Measurements from ENCODE around the gene CAMK1D. TPM values are rescaled to one million over a fixed set of nuclear protein-coding genes. Genes with fewer than 3 reads are reported as not detected.

The CAMK1D gene
- total RNA-seq, 4 donors from 2014 or later: 13.5 to 21.4 (median 15.7) TPM

DNA sequence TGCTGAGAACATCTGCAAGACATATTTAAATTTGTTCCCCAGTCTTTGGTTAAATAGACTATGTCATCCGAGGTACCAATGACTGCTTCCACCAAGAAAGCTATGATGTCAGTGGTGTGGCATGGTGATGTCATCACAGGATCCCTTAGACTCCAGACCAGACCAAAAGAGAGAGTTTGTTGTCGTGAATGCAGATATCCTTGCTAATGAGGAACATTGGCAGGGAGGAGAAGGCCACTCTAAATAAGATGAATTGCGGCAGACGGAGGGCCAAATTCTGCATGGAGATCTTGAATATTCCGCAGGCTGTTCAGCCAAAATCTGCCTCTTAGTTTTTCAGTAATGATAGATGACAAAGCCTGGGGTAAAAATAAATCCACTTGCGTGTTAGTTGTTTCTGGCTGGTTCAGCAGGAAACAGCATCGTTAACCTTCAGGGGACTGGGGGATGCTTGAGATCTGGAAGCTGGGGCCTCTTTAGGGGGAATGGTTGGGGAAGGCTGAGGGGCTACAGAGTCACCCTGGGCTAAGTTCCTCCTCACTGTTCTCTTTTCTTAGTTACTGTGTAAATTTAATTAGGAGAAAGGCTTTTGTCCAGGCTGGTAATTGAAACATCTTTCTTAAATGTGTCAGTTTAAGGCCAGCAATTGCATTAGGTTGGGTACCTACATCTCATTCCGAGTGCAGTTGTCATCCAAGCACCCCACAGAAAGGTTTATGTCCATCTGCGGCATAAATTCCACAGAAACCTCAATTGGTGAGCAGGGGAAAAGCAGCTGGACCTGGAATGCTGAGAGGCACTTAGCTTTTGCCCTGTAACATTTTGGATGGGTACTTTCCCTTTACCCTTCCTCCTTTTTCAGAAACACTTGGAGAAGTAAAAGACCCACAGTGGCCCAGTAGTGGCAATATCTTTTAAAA is 11.6 kb upstream of the CAMK1D start:
- no peak for TF ChIP-seq POLR2AphosphoS5 (IDR thresholded peaks at IDR 0.05)
- TF ChIP-seq POLR2A (IDR thresholded peaks at IDR 0.05): no peak
- TF ChIP-seq CTCF (IDR thresholded peaks at IDR 0.05): no peak
- TF ChIP-seq EP300 (IDR thresholded peaks at IDR 0.05; ENCODE audit: low read depth): no peak
- no peaks in the 10 kb centered on the region for H3K27me3 ChIP-seq
- DNase-seq: no peak
- in situ Hi-C loops (cut with MboI; ENCODE audit: low pct_ligation_motif_present in 1 of 4, low pct_unique_long_range_greater_than_20kb in 1 of 4, low sequenced_read_pairs in 3 of 4): no loop called here
- no peak overlapping the region for H3K27ac ChIP-seq
- no peaks in the 10 kb centered on the region for H3K36me3 ChIP-seq
- H3K4me1 ChIP-seq: peaks cover 0 to 12% (median 7%) of the 10 kb centered on the region in 4 donors
- 53 to 63% methylated on average over 5 to 9 of the region's 9 CpGs for WGBS, 2 donors (ENCODE audit: low coverage in 1 of 2)
- H3K4me3 ChIP-seq: no peak overlapping the region
- no peaks in the 10 kb centered on the region for H3K9me3 ChIP-seq
- intact Hi-C loops (cut with DNase I; ENCODE audit: low total_unique reads): no loop called here

DNA sequence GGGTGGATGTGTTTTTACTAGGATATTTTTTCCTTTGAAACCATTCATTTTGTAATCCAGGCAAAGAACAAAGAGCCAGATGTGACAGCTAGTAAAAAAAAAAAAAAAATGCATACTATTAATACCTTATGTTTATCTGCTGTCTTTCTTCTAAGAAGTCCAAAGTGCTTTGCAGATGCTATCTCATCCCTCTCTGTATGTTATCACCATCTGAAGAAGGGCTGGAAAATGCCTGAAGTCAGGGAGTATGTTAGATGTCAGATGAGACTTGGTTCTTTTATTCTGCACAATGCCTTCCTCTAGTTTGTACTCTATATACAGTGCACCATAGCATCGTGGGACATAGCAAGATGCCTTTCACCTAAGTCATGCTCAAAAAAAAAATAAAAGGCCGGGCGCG is 10.4 kb upstream of the CAMK1D start:
- WGBS, 2 donors (ENCODE audit: low coverage in 1 of 2): 89 to 94% methylated on average over 4 of the region's 4 CpGs
- H3K9me3 ChIP-seq: no peaks in the 10 kb centered on the region
- no peaks in the 10 kb centered on the region for H3K27me3 ChIP-seq
- no peak overlapping the region for H3K4me3 ChIP-seq
- no peak for TF ChIP-seq CTCF (IDR thresholded peaks at IDR 0.05)
- no peak for TF ChIP-seq POLR2AphosphoS5 (IDR thresholded peaks at IDR 0.05)
- no peak for TF ChIP-seq EP300 (IDR thresholded peaks at IDR 0.05; ENCODE audit: low read depth)
- no peak for TF ChIP-seq POLR2A (IDR thresholded peaks at IDR 0.05)
- in situ Hi-C loops (cut with MboI; ENCODE audit: low pct_ligation_motif_present in 1 of 4, low pct_unique_long_range_greater_than_20kb in 1 of 4, low sequenced_read_pairs in 3 of 4): no loop called here
- H3K27ac ChIP-seq: no peak overlapping the region
- H3K4me1 ChIP-seq: peaks cover 0 to 4% (median 1%) of the 10 kb centered on the region in 4 donors
- H3K36me3 ChIP-seq: no peaks in the 10 kb centered on the region
- DNase-seq: no peak
- intact Hi-C loops (cut with DNase I; ENCODE audit: low total_unique reads): no loop called here

DNA sequence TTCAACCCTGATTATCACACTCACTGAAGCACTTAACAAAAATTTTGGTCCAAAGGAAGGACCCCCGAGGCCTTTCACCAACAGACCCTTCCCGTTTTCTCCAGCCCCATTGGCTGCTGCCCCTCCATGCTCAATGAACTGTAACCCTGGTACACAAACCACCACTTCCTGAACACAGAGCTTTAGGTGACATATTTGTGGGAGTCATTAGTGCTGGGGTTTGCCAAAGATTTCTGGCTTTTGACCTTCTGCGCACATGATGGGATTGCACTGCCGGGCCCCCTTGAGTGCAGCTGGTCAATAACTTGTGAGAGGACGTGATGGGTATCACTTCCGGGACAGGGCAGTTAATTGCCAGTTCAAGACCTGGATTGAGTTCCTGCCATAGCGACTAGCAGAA is 9.0 kb upstream of the CAMK1D start:
- H3K36me3 ChIP-seq: no peaks in the 10 kb centered on the region
- WGBS, 2 donors (ENCODE audit: low coverage in 1 of 2): 60 to 67% methylated on average over 2 to 6 of the region's 7 CpGs
- intact Hi-C loops (cut with DNase I; ENCODE audit: low total_unique reads) (loop anchor here (10.0 kb wide), 1 partner anchor 364 kb away; no protein-coding TSS in a partner anchor), in situ Hi-C loops (cut with MboI; ENCODE audit: low pct_ligation_motif_present in 1 of 4, low pct_unique_long_range_greater_than_20kb in 1 of 4, low sequenced_read_pairs in 3 of 4) (no loop called here)
- DNase-seq: no peak
- H3K4me1 ChIP-seq: no peaks in the 10 kb centered on the region
- H3K27me3 ChIP-seq: no peaks in the 10 kb centered on the region
- H3K4me3 ChIP-seq: no peak overlapping the region
- no peaks in the 10 kb centered on the region for H3K9me3 ChIP-seq
- H3K27ac ChIP-seq: no peak overlapping the region
- TF ChIP-seq POLR2AphosphoS5 (IDR thresholded peaks at IDR 0.05) (no peak), CTCF (IDR thresholded peaks at IDR 0.05) (no peak), POLR2A (IDR thresholded peaks at IDR 0.05) (no peak), EP300 (IDR thresholded peaks at IDR 0.05; ENCODE audit: low read depth) (no peak)

DNA sequence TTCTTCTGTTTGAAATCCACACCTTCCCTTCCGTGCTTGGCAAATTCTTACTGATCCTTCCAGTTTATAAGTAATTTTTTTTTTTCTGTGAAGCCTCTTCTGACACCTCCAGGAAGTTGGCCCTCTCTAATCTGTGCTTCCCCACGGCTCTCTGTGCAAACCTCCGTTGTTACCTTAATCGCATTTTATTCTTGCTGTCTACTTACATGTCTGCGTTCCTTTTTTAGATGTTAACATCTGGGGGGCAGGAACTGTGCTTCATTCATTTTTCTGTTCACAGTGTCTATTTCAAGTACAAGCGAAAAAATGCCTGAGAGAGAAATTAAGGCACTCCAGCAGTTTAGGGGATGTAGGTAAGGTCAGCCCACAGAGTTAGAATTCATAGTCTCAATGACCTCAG is 8.4 kb upstream of the CAMK1D start:
- intact Hi-C loops (cut with DNase I; ENCODE audit: low total_unique reads): loop anchor here (10.0 kb wide), 1 partner anchor 364 kb away; no protein-coding TSS in a partner anchor
- Histone ChIP-seq H3K4me1 (no peaks in the 10 kb centered on the region), H3K27ac (no peak overlapping the region)

More for the DNA sequence above, 8.4 kb upstream of the CAMK1D start:
- TF ChIP-seq EP300 (IDR thresholded peaks at IDR 0.05; ENCODE audit: low read depth): no peak
- in situ Hi-C loops (cut with MboI; ENCODE audit: low pct_ligation_motif_present in 1 of 4, low pct_unique_long_range_greater_than_20kb in 1 of 4, low sequenced_read_pairs in 3 of 4): no loop called here
- Histone ChIP-seq H3K27me3 (no peaks in the 10 kb centered on the region), H3K4me3 (no peak overlapping the region), H3K36me3 (no peaks in the 10 kb centered on the region), H3K9me3 (no peaks in the 10 kb centered on the region)
- WGBS, 2 donors (ENCODE audit: low coverage in 1 of 2): 55 to 71% methylated on average over 6 of the region's 6 CpGs
- DNase-seq: no peak
